Large intestine (tissue), 3 donors: ENCODE measurements around the gene CATSPER3. TPM values are rescaled to one million over a fixed set of nuclear protein-coding genes. Genes with fewer than 3 reads are reported as not detected.
"Not testable (repeated sequence)": the region's sequence is repeated elsewhere in the genome, so short reads cannot be mapped to it uniquely, and the experiment has no call there.

Source experiments
- DNase-seq, 2 donors: peaks; one replicate each; pipeline versions ENCODE4 v3.0.0 to v3.0.0-alpha.2; 2013
- H3K27ac ChIP-seq: one replicate; pipeline ENCODE4 v1.5.1; 2013; ENCODE audit warnings: low read length
- H3K27me3 ChIP-seq: 2 replicates; pipeline ENCODE4 v1.6.1; 2013; ENCODE audit warnings: low read length; ENCODE audit not compliant: control insufficient read depth, insufficient read depth
- H3K36me3 ChIP-seq: 2 replicates; pipeline ENCODE4 v1.6.1; 2013; ENCODE audit warnings: low read length; ENCODE audit not compliant: control insufficient read depth, insufficient read depth
- H3K4me1 ChIP-seq: one replicate; pipeline ENCODE4 v1.6.1; 2013; ENCODE audit warnings: low read length; ENCODE audit not compliant: control insufficient read depth, insufficient read depth
- H3K4me3 ChIP-seq: one replicate; pipeline ENCODE4 v1.5.1; 2013; ENCODE audit warnings: low read length
- H3K9me3 ChIP-seq: one replicate; pipeline ENCODE4 v1.6.1; 2013; ENCODE audit warnings: mild to moderate bottlenecking, low read depth, low read length, moderate library complexity; ENCODE audit not compliant: control insufficient read depth
- WGBS: methylation state at CpG from one replicate; pipeline ENCODE4 v1.1.5; 2013; ENCODE audit warnings: low lambda C conversion rate; ENCODE audit not compliant: insufficient coverage; 5-methylcytosine and 5-hydroxymethylcytosine counted together
- polyA plus RNA-seq: library from polyadenylated mRNA; unstranded; fragments of 120-200 nt; gene quantifications from one replicate; pipeline ENCODE4 v1.2.1, GENCODE V29; 2013

Gene CATSPER3
- polyA plus RNA-seq, 1 donor = 1.4 TPM

DNA sequence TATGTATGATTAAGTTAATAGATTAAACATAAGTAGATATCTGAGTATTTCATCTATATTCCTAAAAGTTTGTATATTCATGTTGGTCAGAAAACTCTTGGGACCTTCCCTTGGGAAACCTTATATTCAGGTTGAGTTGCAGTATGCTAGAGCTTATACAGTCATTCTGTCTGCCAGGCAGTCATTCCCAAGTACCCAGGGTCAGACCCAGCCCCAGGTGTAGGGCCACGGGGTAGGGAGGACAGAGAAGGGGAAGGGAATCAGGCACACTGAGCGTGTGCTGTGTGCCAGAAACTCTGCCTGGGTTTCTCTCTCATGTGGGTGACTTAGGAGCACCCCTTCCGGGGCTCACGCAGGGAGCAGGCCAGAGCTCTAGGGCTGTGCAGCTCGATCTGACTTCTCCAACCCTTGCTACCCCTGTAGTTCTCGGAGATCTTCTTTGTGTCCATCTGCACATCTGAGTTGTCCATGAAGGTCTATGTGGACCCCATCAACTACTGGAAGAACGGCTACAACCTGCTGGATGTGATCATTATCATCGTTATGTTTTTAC is 28.2 kb downstream of the CATSPER3 start:
- WGBS = 73% methylated on average over 2 of the region's 8 CpGs
- no peaks in the 10 kb centered on the region for H3K27me3 ChIP-seq
- no peaks in the 10 kb centered on the region for H3K4me1 ChIP-seq
- H3K27ac ChIP-seq = no peak overlapping the region
- no peak for DNase-seq
- no peak overlapping the region for H3K4me3 ChIP-seq
- no peaks in the 10 kb centered on the region for H3K36me3 ChIP-seq
- H3K9me3 ChIP-seq = peaks cover 2% of the 10 kb centered on the region

DNA sequence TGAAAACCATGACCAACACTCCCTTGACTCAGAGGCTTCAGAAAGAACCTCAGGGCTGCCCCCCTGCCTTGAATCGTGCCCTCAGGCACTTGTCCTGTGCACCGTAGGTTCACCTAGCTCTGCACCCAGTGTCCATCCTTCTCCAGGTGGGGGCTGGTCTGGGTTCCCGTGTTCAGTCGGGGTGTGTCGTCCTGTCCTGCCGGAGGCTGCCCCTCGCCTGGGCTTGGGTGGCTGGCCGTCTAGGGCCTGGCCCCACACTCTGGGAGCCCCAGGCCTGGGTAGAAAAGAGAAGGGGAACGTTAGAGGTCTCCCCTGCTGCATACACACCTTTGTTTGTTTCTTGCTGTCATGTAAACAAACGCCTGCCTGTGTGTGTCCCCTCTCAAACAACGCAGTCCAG is 29.3 kb downstream of the CATSPER3 start:
- H3K4me3 ChIP-seq = no peak overlapping the region
- no CpG with 5 or more reads among the region's 11 CpGs for WGBS
- H3K4me1 ChIP-seq = no peaks in the 10 kb centered on the region
- H3K9me3 ChIP-seq = no peaks in the 10 kb centered on the region
- H3K36me3 ChIP-seq = no peaks in the 10 kb centered on the region
- no peak for DNase-seq
- no peaks in the 10 kb centered on the region for H3K27me3 ChIP-seq
- no peak overlapping the region for H3K27ac ChIP-seq

GRCh38 chr5:134998068-134998467 is 30.4 kb downstream of the CATSPER3 start:
- H3K4me3 ChIP-seq, DNase-seq, H3K4me1 ChIP-seq, H3K27ac ChIP-seq, H3K9me3 ChIP-seq, H3K27me3 ChIP-seq, H3K36me3 ChIP-seq: not testable (repeated sequence)
- WGBS = no CpG with 5 or more reads among the region's 5 CpGs

DNA sequence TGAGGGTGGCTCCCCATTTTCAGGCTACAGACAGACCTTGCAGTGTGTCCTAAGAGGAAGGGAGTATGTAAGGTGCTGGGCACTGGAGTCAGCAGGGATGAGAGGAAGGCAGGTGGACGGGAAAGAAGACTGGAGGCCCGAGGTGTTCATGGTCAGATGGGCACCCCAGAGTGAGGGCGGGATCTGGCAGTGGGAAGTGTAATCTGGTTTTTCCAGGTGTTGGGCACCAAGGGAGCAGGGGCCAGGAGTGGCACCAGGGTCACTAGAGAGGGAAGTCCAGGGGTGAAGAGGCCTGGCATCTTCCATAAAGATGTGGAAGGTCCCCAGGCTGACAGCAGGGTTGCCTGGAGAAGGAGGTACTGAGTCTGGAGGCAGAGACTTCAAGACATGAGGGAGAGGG is 36.7 kb downstream of the CATSPER3 start:
- Histone ChIP-seq H3K36me3 (no peaks in the 10 kb centered on the region), H3K9me3 (no peaks in the 10 kb centered on the region), H3K27ac (no peak overlapping the region), H3K4me3 (no peak overlapping the region), H3K4me1 (no peaks in the 10 kb centered on the region), H3K27me3 (no peaks in the 10 kb centered on the region)
- no peak for DNase-seq
- WGBS = 94% methylated on average over 3 of the region's 3 CpGs

DNA sequence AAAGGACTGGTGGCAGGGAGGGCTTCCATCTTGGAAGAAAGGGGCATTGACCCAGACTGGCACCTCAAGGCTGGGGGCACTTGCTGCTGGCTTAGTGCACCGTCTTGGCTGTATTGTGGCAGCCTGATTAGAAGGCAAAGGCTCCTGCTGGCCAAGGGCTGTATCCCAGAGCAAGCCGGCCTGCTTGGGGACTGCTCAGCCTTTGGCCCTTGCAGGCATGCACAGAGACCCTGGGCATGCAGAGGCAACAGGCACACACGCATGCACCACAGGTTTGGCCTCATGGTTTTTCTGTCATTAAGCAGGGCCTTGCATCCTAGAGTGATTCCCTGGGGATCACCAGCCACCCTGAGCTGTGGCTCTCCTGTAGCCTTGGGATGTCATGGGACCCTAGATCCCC is 37.4 kb downstream of the CATSPER3 start:
- DNase-seq = no peak
- Histone ChIP-seq H3K27me3 (no peaks in the 10 kb centered on the region), H3K9me3 (no peaks in the 10 kb centered on the region), H3K27ac (no peak overlapping the region), H3K4me3 (no peak overlapping the region), H3K4me1 (no peaks in the 10 kb centered on the region), H3K36me3 (no peaks in the 10 kb centered on the region)
- no CpG with 5 or more reads among the region's 3 CpGs for WGBS

DNA sequence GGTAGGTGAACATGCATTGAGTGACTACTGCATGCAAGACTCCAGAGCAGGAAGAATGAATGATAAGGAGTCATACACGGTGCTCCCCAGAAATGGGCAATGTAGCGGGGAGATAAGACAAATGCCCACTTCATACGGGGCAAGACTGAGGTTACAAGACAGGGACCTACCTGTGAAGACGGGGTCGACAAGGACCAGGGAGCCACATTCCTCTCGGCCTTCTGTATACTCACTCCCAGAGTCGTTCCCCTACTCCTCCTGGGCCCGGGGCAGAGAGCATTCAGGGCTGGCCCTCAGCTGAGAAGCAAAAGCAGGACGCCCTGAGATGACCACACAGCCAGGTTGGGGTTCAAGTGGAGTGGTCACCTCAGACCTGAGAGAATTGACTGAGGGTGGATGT is 39.6 kb downstream of the CATSPER3 start:
- Histone ChIP-seq H3K27ac (no peak overlapping the region), H3K4me1 (no peaks in the 10 kb centered on the region), H3K36me3 (no peaks in the 10 kb centered on the region), H3K9me3 (no peaks in the 10 kb centered on the region), H3K27me3 (no peaks in the 10 kb centered on the region), H3K4me3 (no peak overlapping the region)
- no peak for DNase-seq
- no CpG with 5 or more reads among the region's 9 CpGs for WGBS

DNA sequence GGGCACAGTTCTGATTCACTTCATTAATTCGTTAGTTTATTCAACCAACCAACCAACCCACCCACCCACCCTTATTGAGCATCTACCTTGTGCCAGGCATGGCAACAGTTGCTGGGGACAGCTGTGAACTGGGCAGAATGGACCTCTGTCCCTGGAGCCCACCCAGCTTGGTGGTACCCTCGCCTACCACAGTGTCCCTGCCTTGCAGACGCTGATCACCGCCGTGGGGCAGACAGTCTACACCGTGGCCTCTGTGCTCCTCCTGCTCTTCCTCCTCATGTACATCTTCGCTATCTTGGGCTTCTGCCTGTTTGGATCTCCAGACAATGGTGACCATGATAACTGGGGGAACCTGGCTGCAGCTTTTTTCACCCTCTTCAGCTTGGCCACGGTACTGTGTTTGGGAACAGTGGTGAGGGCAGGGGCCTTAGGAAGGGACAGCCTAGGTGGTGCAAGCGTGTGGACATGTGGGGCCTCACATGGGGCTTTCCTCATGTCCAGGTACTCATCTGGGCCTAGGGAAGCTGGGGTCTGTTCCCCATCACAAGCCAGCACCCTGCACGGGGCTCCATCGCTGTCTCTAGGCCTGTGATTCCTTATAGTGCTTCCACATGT is 40.1 kb downstream of the CATSPER3 start:
- H3K27me3 ChIP-seq = no peaks in the 10 kb centered on the region
- DNase-seq = no peak
- no peaks in the 10 kb centered on the region for H3K4me1 ChIP-seq
- no peaks in the 10 kb centered on the region for H3K9me3 ChIP-seq
- H3K27ac ChIP-seq = no peak overlapping the region
- WGBS = no CpG with 5 or more reads among the region's 11 CpGs
- H3K36me3 ChIP-seq = no peaks in the 10 kb centered on the region
- no peak overlapping the region for H3K4me3 ChIP-seq

- H3K27ac ChIP-seq = no peak overlapping the region
- no peak overlapping the region for H3K4me3 ChIP-seq
- H3K27me3 ChIP-seq = no peaks in the 10 kb centered on the region
- WGBS = no CpG with 5 or more reads among the region's 8 CpGs
- H3K4me1 ChIP-seq = no peaks in the 10 kb centered on the region
- H3K9me3 ChIP-seq = no peaks in the 10 kb centered on the region
- H3K36me3 ChIP-seq = no peaks in the 10 kb centered on the region
- DNase-seq = no peak
Measured at GRCh38 chr5:135008556-135008955, 40.8 kb downstream of the CATSPER3 start.

- H3K27ac ChIP-seq = no peak overlapping the region
- H3K4me1 ChIP-seq = no peaks in the 10 kb centered on the region
- no CpG with 5 or more reads among the region's 13 CpGs for WGBS
- no peak for DNase-seq
- no peaks in the 10 kb centered on the region for H3K27me3 ChIP-seq
- H3K36me3 ChIP-seq = no peaks in the 10 kb centered on the region
- no peaks in the 10 kb centered on the region for H3K9me3 ChIP-seq
- H3K4me3 ChIP-seq = no peak overlapping the region
Measured at GRCh38 chr5:135008981-135009735, 41.5 kb downstream of the CATSPER3 start.

DNA sequence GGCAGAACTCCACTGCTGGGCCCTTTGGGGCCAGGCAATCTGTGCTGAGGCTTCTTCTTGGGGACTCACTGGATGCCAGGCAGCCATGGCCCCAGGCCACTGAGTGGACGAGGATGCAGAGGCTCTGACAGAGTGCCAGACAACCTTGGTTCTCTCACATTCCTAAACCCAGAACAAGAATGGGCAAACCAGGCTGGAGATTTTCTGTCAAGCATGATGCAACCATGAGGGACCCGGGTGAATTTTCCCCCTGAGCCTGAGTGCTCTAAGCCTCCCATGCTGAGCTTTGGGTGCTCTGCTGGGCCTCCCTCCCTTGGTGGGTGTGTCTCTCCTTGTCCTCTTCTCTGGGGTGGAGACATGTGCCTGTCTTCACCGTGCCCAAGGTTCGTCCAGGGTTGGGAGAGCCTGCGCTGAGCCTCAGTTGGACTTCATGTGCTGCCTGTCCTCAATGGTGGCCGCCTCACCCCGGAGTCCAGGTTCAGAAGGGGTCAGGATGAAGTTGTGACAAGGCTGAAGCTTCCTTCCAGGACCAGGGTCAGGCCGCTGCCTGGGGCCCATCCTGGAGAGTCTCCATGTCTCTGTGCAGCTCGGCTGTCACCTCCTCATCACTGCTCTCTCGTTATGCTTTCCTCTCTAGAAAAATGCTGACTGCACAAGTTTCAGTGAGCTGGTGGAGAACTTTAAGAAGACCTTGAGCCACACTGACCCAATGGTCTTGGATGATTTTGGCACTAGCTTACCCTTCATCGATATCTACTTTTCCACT is 42.2 kb downstream of the CATSPER3 start:
- WGBS = no CpG with 5 or more reads among the region's 11 CpGs
- H3K27ac ChIP-seq = no peak overlapping the region
- H3K9me3 ChIP-seq = no peaks in the 10 kb centered on the region
- H3K27me3 ChIP-seq = no peaks in the 10 kb centered on the region
- DNase-seq = no peak
- no peaks in the 10 kb centered on the region for H3K4me1 ChIP-seq
- no peaks in the 10 kb centered on the region for H3K36me3 ChIP-seq
- H3K4me3 ChIP-seq = no peak overlapping the region
